HepG2 (cell line): ENCODE data around the gene PIK3CA. TPM values are rescaled to one million over a fixed set of nuclear protein-coding genes. Genes with fewer than 3 reads are reported as not detected.

Experiments
- ATF6 ChIP-seq: sonication (generic); formaldehyde crosslinking; conservative IDR thresholded peaks from 2 replicates; pipeline ENCODE4 v1.4.0; 2020; ENCODE audit warnings: missing genetic modification reagents
- CEBPB ChIP-seq: IDR thresholded peaks from 2 replicates; pipeline ENCODE4 v1.6.1; 2011; ENCODE audit warnings: low read depth, low read length, improper control_type of control experiment, borderline replicate concordance
- DMTF1 ChIP-seq: sonication (generic); formaldehyde crosslinking; IDR thresholded peaks from 2 replicates; pipeline ENCODE4 v1.4.0; 2020; ENCODE audit warnings: mild to moderate bottlenecking, missing genetic modification reagents
- HCFC1 ChIP-seq: fragments of 150-350 bp; IDR thresholded peaks from 2 replicates; pipeline ENCODE4 v1.6.1; 2014; ENCODE audit warnings: low read depth, low read length
- HOXA5 ChIP-seq: sonication (generic); formaldehyde crosslinking; IDR thresholded peaks from 2 replicates; pipeline ENCODE4 v1.4.0; 2020; ENCODE audit warnings: missing genetic modification reagents
- HOXD1 ChIP-seq: sonication (generic); formaldehyde crosslinking; IDR thresholded peaks from 2 replicates; pipeline ENCODE4 v1.5.0; 2020; ENCODE audit warnings: missing genetic modification reagents
- JUNB ChIP-seq: sonication (generic); formaldehyde crosslinking; IDR thresholded peaks from 2 replicates; pipeline ENCODE4 v1.8.0; 2022; ENCODE audit warnings: missing genetic modification reagents, mild to moderate bottlenecking, borderline replicate concordance
- KDM2A ChIP-seq: sonication (generic); formaldehyde crosslinking; IDR thresholded peaks from 2 replicates; pipeline ENCODE4 v1.4.0; 2020; ENCODE audit warnings: low read depth, missing genetic modification reagents, borderline replicate concordance
- KDM5A ChIP-seq: fragments of 200-600 bp; sonication (generic); IDR thresholded peaks from 2 replicates; pipeline ENCODE4 v1.7.0; 2018; ENCODE audit warnings: antibody characterized with exemption, mild to moderate bottlenecking, low read length, borderline replicate concordance
- KMT2A ChIP-seq: sonication (generic); formaldehyde crosslinking; IDR thresholded peaks from 2 replicates; pipeline ENCODE4 v1.4.0; 2020; ENCODE audit warnings: missing genetic modification reagents
- KMT2B ChIP-seq: IDR thresholded peaks from 2 replicates; pipeline ENCODE4 v1.6.1; 2016; ENCODE audit warnings: missing genetic modification reagents, missing compliant biosample characterization
- MLX ChIP-seq: IDR thresholded peaks from 2 replicates; pipeline ENCODE4 v1.6.1; 2016
- MTA3 ChIP-seq: sonication (generic); formaldehyde crosslinking; IDR thresholded peaks from 2 replicates; pipeline ENCODE4 v1.4.0; 2020; ENCODE audit warnings: missing genetic modification reagents
- PCBP1 ChIP-seq: fragments of 200-400 bp; formaldehyde crosslinking; IDR thresholded peaks from 2 replicates; pipeline ENCODE4 v1.6.1; 2017; ENCODE audit warnings: mild to moderate bottlenecking, low read depth, low read length, borderline replicate concordance
- POLR2G ChIP-seq: fragments of 200-400 bp; formaldehyde crosslinking; IDR thresholded peaks from 2 replicates; pipeline ENCODE4 v1.6.1; 2018; ENCODE audit warnings: mild to moderate bottlenecking, low read depth, low read length, moderate library complexity
- SNAI1 ChIP-seq: sonication (generic); formaldehyde crosslinking; IDR thresholded peaks from 2 replicates; pipeline ENCODE4 v1.5.0; 2020; ENCODE audit warnings: mild to moderate bottlenecking, missing genetic modification reagents, borderline replicate concordance
- TSC22D2 ChIP-seq: sonication (generic); formaldehyde crosslinking; IDR thresholded peaks from 2 replicates; pipeline ENCODE4 v1.5.1; 2020; ENCODE audit warnings: missing genetic modification reagents, mild to moderate bottlenecking, borderline replicate concordance
- USF2 ChIP-seq, 2 experiments: sonication (generic) in 1 of 2; formaldehyde crosslinking in 1 of 2; IDR thresholded peaks; 2 replicates each; pipeline versions ENCODE4 v1.5.1 to v1.6.1; 2011 to 2020; ENCODE audit warnings: borderline replicate concordance in 1 of 2, low read depth in 1 of 2, low read length in 1 of 2, mild to moderate bottlenecking in 1 of 2, missing genetic modification reagents in 1 of 2, moderate library complexity in 1 of 2
- ZMAT3 ChIP-seq: sonication (generic); formaldehyde crosslinking; conservative IDR thresholded peaks from 2 replicates; pipeline ENCODE4 v1.7.0; 2021; ENCODE audit warnings: missing genetic modification reagents
- ZNF160 ChIP-seq: sonication (generic); formaldehyde crosslinking; IDR thresholded peaks from 2 replicates; pipeline ENCODE4 v1.8.0; 2022; ENCODE audit warnings: mild to moderate bottlenecking, inconsistent platforms, missing genetic modification reagents
- ZNF557 ChIP-seq: sonication (generic); formaldehyde crosslinking; IDR thresholded peaks from 2 replicates; pipeline ENCODE4 v1.4.0; 2020; ENCODE audit warnings: missing genetic modification reagents
- ZNF703 ChIP-seq: sonication (generic); formaldehyde crosslinking; IDR thresholded peaks from 2 replicates; pipeline ENCODE4 v1.5.1; 2020; ENCODE audit warnings: missing genetic modification reagents, mild to moderate bottlenecking, moderate library complexity, borderline replicate concordance
- polyA plus RNA-seq, 8 experiments: library from polyadenylated mRNA; depleted of rRNA in 3 of 8; stranded (reverse) in 7 of 8; unstranded in 1 of 8; fragments of >200 nt; fragmentation: Illumina TruSeq in 4 of 8; extraction: Trizol in 4 of 8; gene quantifications; 2 replicates each; pipeline versions ENCODE4 v1.2.1 to v1.2.3, GENCODE V29; 2011 to 2016; ENCODE audit warnings: low read depth in 4 of 8, missing spikeins in 1 of 8, mixed read lengths in 1 of 8; ENCODE audit not compliant: insufficient read depth in 1 of 8
- total RNA-seq, 5 experiments: library from RNA; depleted of rRNA; stranded (reverse); fragments of >200 nt; fragmentation: Illumina TruSeq; extraction: Trizol; gene quantifications; 2 replicates each; pipeline ENCODE4 v1.2.3, GENCODE V29; 2016; ENCODE audit warnings: low read depth in 1 of 5

The PIK3CA gene
- total and polyA plus RNA-seq, 2 of the 13 experiments (the other 11 are each of a cell fraction or from before 2014, with no cell fraction given): 5.7 to 11.4 TPM

GRCh38 chr3:179260949-179261765, 113.0 kb downstream of the PIK3CA start (continued):
- TF ChIP-seq DMTF1 (CRISPR knock-in tag) (no peak), CEBPB (no peak), ATF6 (CRISPR knock-in tag) (no peak), HOXD1 (CRISPR knock-in tag) (no peak), PCBP1 (no peak), MTA3 (CRISPR knock-in tag) (no peak), MLX (CRISPR knock-in tag) (no peak), POLR2G (peak; percentile 80), HCFC1 (no peak), KMT2B (CRISPR knock-in tag) (peak; percentile 61), JUNB (CRISPR knock-in tag) (no peak), ZNF557 (no peak), USF2 (IDR thresholded peaks at IDR 0.05; ENCODE audit: low read depth, low read length) (no peak), USF2 (CRISPR knock-in tag; IDR thresholded peaks at IDR 0.05; ENCODE audit: borderline replicate concordance) (no peak), KMT2A (CRISPR knock-in tag) (peak; percentile 63; the same call in 1 of the 2 replicates), SNAI1 (CRISPR knock-in tag) (no peak), ZNF160 (CRISPR knock-in tag) (no peak), ZNF703 (0 out of 2 replicates have a peak, but pooled peaks have one; percentile 43), TSC22D2 (CRISPR knock-in tag) (peak; percentile 31), KDM2A (0 out of 2 replicates have a peak, but pooled peaks have one; percentile 59), ZMAT3 (peak; percentile 79; the same call in 1 of the 2 replicates), HOXA5 (CRISPR knock-in tag) (no peak), KDM5A (no peak)
